DND-41 (cell line): ENCODE results near the gene FOXD4L1.
"Not testable (repeated sequence)": the region's sequence is repeated elsewhere in the genome, so short reads cannot be mapped to it uniquely, and the experiment has no call there.

Experiments used
- EZH2 ChIP-seq: IDR thresholded peaks from 3 replicates; pipeline ENCODE4 v1.6.1; 2012; ENCODE audit warnings: borderline replicate concordance, low read depth, mild to moderate bottlenecking, moderate library complexity, low read length, inconsistent platforms; ENCODE audit not compliant: severe bottlenecking
- TF ChIP-seq, protein P1 (sequence below): IDR thresholded peaks from 2 replicates; pipeline ENCODE4 v1.5.1; 2012; ENCODE audit warnings: borderline replicate concordance, low read length, moderate library complexity, mild to moderate bottlenecking; ENCODE audit not compliant: poor library complexity, severe bottlenecking; ENCODE audit errors: extremely low read depth

DNA sequence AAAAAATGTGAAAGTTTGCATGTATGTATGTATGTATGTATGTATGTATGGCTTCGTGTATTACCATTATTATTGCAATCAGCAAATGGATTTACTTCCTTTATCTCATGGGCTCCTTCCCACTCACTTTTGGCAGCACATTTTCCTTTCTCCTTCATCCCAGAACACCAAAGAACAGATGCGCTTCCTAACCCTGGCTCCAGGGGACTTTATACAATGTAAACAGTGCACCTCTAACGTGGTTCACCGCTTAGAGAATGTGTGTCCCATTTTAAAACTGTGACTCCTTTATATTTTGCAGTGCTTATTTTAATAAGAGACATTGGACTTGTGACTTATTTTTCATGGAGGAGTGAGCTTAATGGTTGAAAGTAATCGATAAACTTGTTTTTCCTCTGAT lies 29.7 kb downstream of the FOXD4L1 start:
- TF ChIP-seq, protein P1, sequence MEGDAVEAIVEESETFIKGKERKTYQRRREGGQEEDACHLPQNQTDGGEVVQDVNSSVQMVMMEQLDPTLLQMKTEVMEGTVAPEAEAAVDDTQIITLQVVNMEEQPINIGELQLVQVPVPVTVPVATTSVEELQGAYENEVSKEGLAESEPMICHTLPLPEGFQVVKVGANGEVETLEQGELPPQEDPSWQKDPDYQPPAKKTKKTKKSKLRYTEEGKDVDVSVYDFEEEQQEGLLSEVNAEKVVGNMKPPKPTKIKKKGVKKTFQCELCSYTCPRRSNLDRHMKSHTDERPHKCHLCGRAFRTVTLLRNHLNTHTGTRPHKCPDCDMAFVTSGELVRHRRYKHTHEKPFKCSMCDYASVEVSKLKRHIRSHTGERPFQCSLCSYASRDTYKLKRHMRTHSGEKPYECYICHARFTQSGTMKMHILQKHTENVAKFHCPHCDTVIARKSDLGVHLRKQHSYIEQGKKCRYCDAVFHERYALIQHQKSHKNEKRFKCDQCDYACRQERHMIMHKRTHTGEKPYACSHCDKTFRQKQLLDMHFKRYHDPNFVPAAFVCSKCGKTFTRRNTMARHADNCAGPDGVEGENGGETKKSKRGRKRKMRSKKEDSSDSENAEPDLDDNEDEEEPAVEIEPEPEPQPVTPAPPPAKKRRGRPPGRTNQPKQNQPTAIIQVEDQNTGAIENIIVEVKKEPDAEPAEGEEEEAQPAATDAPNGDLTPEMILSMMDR, result not testable (repeated sequence)
- TF ChIP-seq EZH2, result not testable (repeated sequence)
